H4 (cell line): ENCODE results near the gene COX10. TPM values are rescaled to one million over a fixed set of nuclear protein-coding genes. Genes with fewer than 3 reads are reported as not detected.
A peak's percentile ranks its signal among the peaks of the same experiment; 100 is the strongest.
"Not testable (repeated sequence)": the region's sequence is repeated elsewhere in the genome, so short reads cannot be mapped to it uniquely, and the experiment has no call there.

Source experiments
- DNase-seq: peaks from one replicate; pipeline ENCODE4 v3.0.0-alpha.2; 2015; ENCODE audit warnings: low spot score
- total RNA-seq: library from RNA; depleted of rRNA; stranded (reverse); fragments of >200 nt; shearing (Covaris generic); gene quantifications from 2 replicates; pipeline ENCODE4 v1.2.3, GENCODE V29; 2014

Gene COX10
- total RNA-seq, 1 experiment from 2014 or later, result 25.0 TPM

- no peak for DNase-seq
Measured at GRCh38 chr17:14204546-14204945, 135.2 kb downstream of the COX10 start.

GRCh38 chr17:14205380-14205779, 136.1 kb downstream of the COX10 start:
- DNase-seq, result no peak

DNA sequence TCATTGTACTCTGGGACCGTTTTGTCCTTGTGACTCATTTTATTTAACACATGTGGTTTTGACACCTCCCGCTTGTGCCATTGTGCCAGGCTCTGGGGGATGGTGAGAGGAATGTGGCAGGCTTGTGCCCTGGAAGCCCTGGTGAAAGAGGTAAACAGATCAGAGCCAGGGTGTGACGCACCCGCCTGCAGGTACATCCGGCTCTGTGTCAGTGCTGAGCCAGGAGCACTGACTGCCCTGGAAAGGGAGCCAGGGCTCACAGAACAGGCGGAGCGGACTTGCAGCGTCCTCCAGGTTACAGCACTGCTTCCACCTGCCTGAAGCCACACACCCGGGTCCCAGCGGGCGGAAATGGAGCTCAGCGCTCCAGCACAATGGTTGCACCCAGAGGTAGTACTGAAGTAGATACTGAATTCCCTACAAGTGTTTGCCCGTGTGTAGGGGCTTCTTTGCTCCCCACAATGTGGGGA, 136.7 kb downstream of the COX10 start:
- DNase-seq, result peak; percentile 87

GRCh38 chr17:14206891-14207290, 137.6 kb downstream of the COX10 start:
- DNase-seq, result no peak

DNA sequence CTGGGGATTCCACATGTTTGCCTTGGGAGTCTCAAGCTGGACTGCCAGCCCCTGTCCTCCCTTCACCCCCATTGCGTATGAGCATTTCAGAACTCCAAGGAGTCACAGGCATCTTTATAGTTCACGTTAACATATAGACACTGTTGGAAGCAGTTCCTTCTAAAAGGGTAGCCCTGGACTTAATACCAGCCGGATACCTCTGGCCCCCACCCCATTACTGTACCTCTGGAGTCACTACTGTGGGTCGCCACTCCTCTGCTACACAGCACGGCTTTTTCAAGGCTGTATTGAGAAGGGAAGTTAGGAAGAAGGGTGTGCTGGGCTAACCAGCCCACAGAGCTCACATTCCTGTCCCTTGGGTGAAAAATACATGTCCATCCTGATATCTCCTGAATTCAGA, 138.5 kb downstream of the COX10 start:
- no peak for DNase-seq

GRCh38 chr17:14209215-14209614, 139.9 kb downstream of the COX10 start:
- DNase-seq, result peak; percentile 51

DNA sequence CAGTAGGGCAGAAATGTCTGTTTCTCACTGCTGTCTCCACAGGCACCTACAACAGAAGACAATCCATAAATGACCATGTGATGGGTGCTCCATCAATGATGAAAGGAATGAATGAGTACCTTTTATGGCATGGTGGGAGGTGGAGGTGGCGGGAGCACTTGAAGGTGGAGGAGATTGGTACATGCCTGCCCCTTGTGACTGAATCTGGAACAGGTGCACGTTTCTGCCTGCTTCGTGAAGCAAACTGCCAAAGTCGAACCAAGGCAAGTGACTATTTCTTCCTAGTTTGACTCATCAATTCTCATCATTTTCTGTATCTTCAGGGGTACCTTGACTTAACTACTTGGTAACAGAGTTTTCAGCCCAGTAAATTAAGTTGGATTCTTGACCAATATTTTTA, 141.9 kb downstream of the COX10 start:
- no peak for DNase-seq

DNA sequence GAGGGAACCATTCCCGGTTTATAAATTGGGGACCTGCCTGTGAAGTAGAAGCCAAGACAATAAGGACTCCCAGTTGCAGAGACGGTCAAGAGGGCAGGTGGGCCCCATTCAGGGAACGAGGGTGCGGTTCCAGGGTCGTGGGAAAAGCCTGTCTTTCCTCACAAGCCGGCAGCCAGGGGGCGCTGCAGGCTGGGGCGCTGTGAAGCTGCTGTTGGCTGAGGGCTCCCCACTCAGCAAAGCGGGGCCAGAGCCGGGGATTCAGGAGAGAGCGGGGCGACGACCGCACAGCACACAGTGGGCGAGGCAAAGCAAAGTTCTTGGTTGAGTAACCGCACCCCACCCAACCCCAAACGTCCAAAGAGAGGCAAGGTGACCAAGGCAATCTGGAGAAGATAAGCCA, 142.5 kb downstream of the COX10 start:
- no peak for DNase-seq

- no peak for DNase-seq
Measured at GRCh38 chr17:14212401-14212800, 143.1 kb downstream of the COX10 start.

DNA sequence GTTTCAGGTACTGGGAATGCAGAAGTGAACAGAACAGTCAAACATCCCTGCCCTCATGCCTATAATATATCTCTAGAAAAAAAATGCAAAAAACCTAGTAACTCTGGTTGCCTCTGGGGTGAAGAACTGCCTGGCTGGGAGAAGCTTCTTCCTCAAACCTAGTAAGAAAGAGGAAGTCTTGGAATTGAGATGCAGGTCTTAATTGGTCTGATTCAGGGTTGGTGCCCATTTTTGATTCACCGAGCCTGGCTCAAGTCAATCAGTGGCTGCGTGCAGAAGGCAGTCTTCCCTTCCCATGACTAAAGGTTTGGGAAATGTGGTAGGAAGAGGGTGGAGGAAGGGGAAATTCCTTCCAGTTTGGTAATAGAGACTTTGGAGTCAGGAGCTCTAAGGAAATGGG, 145.0 kb downstream of the COX10 start:
- no peak for DNase-seq

DNA sequence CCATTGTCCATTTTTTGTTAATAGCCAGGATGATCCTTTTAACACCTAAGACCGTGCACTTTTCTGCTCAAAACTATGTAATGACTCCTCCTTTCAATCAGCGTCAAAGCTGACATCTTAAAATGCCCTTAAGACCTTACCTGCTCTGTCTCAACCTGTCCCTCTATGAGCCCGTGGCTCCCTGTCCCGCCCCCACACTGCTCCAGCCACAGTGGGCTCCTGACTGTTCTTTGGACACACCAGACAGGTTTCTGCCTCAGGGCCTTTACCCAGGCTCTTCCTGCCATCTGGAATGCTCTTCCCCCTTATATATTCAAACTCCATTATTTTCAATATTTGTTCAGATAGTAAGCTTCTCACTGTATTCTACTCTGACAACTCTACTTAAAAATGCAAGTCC, 153.3 kb downstream of the COX10 start:
- DNase-seq, result no peak

DNA sequence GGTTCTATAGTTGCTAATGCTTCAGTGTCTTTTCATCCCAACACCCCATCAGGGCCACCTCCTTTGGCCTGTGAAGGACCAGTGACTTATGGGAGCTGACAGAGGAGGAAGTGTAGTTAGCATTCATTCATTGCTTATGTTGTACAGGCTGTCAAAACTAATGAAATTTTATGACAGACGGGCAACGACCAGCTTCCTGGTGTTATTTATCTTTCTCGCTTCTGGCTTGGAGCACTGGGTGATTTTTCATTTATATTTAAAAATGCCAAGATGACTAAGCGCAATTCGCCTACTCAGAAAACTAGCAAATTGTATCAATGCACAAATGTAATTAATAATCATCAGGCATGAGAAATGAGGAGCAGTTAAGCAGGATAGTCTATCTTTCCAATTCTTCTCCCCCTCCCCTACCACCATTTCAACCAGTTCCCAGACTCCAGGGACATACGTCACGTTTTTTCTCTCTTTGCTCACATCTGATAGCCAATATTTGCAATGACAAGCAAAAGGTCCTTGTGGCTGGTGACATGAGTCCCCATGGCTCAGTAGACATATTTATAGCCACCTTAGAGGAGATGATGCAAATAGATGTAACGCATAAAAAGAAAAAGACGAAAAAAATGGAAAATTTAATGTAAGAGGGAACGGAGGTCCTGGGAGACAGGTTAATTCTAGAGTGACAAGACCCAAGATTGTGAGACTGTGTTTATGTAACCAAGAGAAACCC, 156.1 kb downstream of the COX10 start:
- no peak for DNase-seq

DNA sequence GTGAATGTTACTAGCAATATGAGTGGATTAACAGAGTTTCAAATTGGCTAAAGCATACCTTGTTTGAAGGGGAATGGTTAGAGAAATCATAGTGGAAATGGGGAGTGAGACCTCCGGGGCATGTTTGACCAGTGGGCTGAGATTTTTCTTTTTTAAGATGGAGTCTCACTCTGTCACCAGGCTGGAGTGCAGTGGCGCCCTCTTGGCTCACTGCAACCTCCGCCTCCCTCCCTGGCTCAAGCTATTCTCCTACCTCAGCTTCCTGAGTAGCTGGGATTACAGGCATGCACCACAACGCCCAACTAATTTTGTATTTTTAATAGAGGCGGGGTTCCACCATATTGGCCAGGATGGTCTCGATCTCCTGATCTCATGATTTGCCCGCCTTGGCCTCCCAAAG, 157.7 kb downstream of the COX10 start:
- no peak for DNase-seq

GRCh38 chr17:14228903-14229302, 159.6 kb downstream of the COX10 start:
- DNase-seq, result no peak

GRCh38 chr17:14231187-14231586, 161.9 kb downstream of the COX10 start:
- DNase-seq, result not testable (repeated sequence)

DNA sequence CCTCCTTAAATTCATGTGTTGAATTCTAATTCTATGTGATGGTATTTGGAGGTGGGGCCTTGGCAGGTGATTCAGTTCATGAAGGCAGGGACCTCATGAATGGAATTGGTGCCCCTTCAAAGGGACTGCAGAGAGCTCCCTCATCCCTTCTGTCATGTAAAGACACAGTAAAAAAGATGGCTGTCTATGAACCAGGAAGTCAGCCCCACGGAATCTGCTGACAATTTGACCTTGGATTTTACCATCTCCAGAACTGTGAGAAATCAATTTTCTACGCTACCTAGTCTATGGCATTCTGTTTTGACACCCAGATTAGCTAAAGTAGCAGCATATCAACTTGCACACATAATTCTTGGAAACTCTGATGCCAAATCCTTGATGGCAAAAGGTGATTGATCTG, 165.7 kb downstream of the COX10 start:
- DNase-seq, result not testable (repeated sequence)

- DNase-seq, result not testable (repeated sequence)
Measured at GRCh38 chr17:14236032-14236431, 166.7 kb downstream of the COX10 start.

GRCh38 chr17:14236762-14237161, 167.5 kb downstream of the COX10 start, which contains the start of gene CDRT15:
Gene CDRT15, minus strand, starts transcription at chr17:14236862. Its CDS starts 29 bp downstream, at chr17:14236833.
- DNase-seq, result not testable (repeated sequence)

DNA sequence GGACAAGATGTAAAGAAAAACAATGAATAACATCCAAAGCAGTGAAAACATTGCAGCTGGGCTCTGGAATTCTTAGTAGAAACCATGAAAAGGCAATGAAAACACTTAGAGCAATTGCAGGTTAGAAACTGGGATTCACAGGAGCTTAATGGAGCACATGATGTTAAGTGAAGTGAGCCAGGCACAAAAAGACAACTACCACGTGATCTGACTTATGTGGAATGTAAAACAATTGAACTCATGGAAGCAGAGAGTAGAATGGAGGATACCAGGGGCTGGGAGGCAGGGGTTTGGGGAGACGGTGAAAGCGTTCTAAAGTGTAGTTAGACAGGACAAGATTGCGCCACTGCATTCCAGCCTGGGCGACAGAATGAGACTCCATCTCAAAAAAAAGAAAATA, 170.0 kb downstream of the COX10 start:
- DNase-seq, result not testable (repeated sequence)

DNA sequence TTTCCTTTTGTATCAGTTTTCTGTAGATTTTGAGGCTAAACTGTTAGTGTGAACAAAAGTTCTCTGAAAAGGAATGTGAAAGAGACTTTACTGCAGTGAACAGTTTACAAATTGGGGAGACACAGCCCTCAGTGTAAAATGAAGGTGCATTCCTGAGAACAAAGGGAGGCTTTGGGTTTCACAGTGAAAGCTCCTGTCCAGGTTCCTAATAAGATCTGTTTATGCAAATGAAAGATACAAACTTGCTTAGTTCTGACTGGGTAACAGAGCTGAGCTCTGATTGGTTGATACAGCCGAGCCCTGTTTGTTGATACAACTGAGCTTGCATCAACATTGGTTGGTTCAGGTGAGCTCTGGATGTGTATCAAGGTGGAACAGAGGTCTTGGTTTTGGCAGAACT, 175.7 kb downstream of the COX10 start:
- DNase-seq, result no peak

GRCh38 chr17:14245629-14246028, 176.3 kb downstream of the COX10 start:
- DNase-seq, result no peak
